Daoy (cell line): Measurements from ENCODE around the gene OOEP. TPM values are rescaled to one million over a fixed set of nuclear protein-coding genes. Genes with fewer than 3 reads are reported as not detected.

Source experiments
- DNase-seq: peaks from one replicate; pipeline ENCODE4 v3.0.0-alpha.2; 2015; ENCODE audit warnings: low read depth
- total RNA-seq: library from RNA; depleted of rRNA; stranded (reverse); fragments of >200 nt; shearing (Covaris generic); gene quantifications from 2 replicates; pipeline ENCODE4 v1.2.3, GENCODE V29; 2014; rRNA removed

Gene OOEP
- total RNA-seq, 1 experiment from 2014 or later = not detected

DNA sequence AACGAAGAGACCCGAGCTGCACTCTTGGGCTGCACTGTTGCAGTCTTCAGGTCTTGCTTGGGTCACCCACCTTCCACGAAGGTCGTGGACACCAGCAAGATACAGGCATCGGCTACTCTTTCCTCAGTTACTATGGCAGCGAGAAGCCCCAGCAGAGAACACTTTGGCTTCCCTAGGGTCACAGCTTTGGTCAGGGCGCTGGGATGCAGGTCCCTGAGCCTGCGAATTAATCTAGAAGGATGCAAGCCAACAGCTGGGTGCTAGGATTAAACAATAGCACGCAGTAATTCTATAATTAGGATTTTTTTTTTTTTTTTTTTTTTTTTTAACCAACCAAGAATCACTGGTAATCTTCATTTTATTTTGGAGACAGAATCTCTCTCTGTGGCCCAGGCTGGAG is 5.1 kb downstream of the OOEP start:
- no peak for DNase-seq

DNA sequence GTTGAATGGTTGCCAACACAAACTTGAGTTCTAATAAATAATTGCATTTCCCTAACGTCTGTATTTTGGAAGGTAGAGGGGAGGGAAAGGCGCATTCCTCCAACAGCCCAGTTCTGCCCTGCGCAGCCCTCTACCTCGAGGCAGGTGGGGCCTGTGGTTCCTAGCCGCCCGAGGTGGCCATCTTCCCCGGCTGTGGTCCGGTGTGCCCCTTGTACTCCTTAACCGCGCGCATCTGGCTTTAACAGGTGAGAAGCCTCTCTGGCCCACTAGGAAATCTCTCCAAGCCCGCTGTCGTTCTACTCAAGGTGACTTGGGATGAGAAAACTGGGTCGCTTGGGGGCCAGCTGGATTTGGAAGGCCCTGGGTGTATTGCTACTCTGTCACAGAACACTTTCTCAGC is 5.6 kb downstream of the OOEP start:
- DNase-seq = no peak

DNA sequence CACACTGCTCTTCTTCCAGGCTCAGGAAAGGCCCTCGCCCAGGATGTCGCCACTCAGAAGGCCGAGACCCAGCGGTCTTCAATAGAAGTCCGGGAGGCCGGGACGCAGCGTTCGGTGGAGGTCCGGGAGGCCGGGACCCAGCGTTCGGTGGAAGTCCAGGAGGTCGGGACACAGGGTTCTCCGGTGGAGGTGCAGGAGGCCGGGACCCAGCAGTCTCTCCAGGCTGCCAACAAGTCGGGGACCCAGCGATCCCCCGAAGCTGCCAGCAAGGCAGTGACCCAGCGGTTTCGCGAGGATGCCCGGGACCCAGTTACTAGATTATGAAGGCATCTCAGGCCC is 6.2 kb downstream of the OOEP start:
- no peak for DNase-seq

DNA sequence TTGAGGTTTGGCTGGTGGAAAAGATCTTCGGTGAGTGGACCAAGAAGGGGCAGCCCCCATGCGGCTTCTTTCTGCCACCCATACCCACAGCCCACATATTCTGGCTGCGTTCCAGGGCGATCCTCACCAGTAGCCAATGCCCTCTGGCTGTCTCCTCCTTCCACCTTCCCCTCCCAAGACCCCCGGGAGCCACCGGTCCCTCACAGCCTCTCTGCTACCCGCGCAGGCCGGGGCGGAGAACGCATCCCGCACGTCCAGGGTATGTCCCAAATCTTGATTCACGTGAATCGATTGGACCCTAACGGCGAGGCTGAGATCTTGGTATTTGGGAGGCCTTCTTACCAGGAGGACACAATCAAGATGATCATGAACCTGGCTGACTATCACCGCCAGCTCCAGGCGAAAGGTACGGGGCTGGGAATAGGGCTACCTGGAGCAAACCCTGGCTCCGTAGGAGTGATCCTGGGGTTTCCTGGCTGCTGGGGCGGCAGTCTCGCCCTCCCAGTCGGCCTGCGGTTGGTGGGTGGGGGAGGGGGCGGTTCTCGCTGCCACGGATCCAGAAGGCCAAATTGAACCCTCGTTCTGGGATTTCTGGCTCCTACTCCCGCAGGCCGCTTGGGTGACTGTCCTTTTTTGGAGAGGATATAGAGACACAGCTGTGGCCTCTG is 6.7 kb downstream of the OOEP start:
- no peak for DNase-seq

DNA sequence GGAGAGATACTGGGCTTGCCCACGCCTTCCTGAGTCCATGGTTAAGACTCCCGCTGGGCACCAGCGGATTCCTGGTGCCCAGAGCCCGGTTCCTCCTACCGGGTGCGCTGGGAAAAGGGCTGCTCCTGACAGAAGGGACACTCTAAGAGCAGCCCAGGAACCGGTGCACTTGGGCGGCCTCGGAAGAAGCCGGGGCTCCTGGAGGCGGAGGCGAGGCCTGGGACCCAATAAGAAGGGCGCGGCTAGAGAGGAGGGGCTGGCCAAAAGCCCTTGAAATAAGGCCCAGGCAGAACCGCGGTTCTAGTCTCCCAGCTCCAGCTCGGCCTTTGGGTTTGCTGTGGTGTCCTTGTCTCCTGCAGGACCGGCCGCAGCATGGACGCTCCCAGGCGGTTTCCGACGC is 7.3 kb downstream of the OOEP start, which contains the start of gene KHDC3L:
Gene KHDC3L, plus strand, starts transcription at position 301 of the 400 bp plus-strand sequence. Its CDS starts 72 bp downstream, at position 373.
- DNase-seq = no peak

DNA sequence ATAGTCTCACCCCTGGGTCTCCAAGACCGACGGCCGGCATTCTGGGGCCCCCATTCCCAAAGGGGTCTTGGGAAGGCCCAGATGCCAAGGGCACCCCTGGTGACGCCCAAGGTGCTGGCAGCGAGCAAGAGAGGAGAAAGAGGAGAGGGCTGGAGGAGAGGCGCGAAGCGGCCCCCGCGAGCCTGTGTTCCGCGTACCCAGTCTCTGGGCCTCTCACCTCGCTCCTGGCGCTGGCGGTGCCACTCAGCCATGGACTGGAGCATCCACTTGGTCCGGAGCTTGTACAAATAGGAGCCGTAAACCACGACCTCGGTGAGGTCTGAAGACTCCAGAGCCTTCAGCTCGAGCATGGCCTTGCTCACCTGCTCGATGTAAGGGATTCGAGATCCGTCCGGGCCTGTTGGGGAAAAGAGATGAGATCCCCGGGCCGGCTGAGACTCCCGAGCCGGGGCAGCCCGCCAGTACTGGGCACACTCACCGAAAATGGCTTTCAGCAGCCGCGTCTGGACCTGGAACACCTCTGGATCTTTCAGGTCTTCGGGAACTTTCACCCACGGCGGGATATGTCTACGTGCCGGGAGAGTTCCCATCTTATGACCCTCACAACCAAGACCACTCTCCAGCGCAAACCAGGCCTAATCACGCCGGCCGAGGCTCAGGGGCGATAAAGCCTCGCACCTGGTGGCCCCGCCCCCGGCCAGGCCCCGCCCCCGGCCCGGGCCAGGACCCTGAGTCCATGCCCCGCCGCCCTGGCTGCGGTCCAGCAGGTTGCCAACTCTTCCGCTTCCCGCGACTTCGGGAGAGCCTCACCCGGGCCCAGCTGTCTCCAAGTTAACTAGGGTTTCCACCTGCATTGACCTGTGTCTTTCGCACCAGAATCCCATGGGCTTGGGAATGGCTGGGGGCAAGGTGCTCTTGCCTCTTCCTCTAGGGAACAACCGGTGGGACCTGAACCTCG is 15.8 kb downstream of the OOEP start, which contains the start of gene DPPA5:
Gene DPPA5, minus strand, starts transcription at position 641 of the 958 bp plus-strand sequence. Its CDS starts 51 bp downstream, at position 590.
- no peak for DNase-seq

DNA sequence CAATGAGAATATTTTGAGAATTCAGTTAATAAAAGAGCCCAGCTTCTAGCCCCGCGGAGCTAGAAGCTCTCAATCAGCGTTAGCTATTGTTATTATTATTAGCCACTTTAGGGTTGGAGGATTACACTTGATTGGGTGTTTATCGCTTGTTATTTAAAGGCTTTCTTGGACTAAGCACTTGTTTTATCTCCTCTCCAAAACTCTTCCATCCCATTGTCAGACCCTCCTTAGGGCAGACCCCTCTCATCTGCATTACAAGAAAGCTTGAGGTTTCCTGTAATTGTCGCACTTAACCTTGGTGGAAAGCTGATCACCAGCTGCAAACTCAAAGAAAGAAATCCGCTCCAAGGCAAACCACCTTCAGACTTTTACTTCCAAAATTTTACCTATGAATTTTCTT is 20.4 kb downstream of the OOEP start:
- DNase-seq = no peak

DNA sequence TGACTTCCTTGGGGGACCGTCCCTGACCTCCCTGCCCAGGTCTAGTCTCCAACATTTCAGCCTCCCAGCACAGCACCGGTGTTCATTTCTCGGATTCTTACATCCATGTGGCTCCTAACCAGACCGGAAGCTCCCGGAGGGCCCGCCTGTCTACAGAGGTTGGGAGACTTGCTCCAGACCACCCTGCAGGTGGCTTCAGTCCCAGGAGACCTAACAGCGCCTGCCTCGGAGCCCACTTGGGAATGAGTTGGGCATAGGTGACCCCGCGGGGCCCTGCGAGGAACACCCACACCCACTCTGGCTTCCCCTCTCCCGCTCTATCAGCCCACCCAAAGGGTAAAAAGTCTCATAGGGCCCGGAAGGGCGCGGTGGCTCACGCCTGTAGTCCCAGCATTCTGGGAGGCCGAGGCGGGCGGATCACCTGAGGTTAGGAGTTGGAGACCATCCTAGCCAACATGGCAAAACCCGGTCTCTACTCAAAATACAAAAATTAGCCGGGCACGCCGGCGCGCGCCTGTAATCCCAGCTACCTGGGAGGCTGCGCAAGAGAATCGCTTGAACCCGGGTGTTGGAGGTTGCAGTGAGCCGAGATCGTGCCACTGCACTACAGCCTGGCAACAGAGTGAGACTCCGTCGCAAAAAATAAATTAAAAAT is 21.0 kb downstream of the OOEP start:
- no peak for DNase-seq

DNA sequence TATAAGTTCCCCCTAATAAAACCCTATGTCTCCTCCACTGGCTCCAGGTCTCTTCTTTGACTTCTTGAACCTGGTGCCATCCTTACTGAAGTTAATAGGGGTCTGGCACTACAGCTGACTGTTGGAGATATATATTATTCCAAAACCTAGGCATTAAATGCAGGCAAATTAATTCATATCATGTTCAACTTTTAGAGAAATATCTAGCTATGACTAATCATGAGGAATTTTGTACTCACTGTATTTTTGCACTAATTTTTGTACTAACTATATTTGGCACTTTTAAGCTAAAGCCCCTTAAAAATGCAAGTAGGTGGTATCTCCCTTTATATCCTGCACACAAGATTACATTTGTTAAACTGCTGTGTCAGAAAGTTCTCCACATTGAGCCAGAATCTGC is 26.5 kb downstream of the OOEP start:
- DNase-seq = no peak

DNA sequence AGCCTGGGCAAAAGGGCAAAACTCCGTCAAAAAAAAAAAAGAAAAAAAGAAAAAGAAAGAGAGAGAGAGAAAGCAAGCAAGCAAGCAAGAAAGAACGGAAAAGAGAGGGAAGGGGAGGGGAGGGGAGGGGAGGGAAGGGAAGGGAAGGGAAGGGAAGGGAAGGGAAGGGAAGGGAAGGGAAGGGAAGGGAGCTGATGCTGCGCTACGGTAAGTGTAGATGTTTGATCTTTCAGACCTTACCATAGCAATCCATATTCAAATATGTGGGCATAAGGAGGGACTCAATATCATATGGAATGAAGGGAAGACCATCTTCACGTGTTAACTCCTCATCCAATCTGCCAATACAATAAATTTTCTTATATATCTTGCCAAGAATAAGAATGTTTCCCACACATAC is 27.5 kb downstream of the OOEP start:
- no peak for DNase-seq

DNA sequence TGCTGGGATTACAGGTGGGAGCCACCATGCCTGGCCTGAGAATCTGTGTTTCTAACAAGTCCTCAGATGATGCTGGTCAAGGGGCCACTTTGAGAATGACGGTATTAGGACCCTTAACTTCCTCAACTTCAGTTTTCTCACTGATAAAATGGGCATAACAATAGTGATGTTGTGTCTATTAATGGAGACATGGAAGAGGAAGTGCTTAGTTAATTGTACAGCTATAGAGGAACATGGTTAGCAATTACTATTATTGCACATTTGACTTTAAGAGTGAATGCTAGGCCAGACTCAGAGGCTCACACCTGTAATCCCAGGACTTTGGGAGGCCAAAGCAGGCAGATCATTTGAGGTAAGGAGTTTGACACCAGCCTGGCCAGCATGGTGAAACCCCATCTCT is 28.4 kb downstream of the OOEP start:
- DNase-seq = no peak

DNA sequence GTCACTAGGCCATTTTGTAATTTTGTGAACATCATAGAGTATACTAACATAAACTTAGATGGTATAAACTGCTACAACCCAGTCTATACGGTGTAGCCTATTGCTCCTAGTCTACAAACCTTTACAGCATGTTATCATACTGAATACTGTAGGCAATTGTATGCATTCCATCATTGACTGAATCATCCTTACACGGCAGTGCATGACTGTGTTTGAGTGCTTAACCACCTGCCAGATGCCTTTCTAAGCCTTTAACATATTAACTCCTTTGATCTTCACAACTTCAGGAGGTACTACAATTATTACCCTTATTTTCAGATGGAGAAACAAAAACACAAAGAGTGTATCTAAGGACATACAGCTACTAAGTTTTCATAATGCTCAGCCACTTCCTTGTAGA is 29.6 kb downstream of the OOEP start:
- DNase-seq = no peak

DNA sequence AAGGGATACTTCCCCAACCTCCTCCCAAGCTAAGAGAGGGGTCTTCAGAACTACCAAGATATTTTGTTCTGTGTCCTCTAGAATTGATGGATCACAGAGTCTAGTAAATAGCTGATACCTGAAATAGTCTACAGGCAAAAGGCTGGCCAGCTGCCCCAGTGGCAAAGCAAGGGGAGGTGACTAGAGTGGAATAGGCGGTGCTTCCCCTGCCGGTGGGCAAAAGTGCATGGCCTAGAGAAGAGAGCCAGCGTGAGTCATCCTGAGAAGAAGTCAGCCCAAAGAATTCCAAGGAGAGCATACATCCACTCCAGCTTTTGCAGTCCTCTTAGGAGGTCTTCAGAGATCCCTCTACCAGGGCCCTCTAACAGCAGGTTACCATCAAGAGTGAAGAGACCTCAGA is 30.4 kb downstream of the OOEP start:
- DNase-seq = peak; percentile 49

DNA sequence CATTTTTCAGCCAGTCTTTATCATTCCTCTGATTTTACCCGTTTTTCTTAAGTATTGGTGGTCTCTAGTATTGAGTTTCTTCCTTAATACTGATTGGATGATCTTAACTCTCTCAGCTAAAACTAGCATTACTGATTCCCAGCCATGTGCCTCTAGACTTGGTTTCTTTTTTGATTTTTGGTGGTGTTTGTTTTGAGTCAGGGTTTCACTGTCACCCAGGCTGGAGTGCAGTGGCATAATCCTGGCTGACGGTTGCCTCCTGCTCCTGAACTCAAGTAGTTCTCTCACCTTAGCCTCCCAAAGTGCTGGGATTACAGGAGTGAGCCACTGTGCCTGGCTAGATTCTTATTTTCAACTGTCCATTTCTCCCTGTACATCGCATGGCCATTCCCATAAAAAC is 40.5 kb downstream of the OOEP start:
- DNase-seq = no peak

DNA sequence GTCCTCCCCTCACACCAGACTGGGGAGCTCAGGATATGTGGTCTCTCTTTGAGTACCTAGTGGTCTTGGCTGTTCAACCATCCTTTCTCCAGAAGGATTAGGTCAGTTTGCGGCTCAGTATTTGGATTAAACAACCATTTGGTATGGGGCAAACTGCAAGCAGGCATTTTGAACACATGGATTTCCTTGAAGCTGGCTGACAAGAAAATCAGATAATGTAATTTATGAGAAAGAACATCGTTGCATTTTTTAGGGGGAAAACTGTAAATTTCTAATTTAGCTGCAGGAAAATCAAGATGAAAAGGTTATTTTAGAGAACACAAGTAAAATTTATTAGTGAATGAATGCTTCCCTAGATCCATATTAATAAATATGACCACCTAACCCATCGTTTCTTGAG is 40.9 kb downstream of the OOEP start:
- no peak for DNase-seq

DNA sequence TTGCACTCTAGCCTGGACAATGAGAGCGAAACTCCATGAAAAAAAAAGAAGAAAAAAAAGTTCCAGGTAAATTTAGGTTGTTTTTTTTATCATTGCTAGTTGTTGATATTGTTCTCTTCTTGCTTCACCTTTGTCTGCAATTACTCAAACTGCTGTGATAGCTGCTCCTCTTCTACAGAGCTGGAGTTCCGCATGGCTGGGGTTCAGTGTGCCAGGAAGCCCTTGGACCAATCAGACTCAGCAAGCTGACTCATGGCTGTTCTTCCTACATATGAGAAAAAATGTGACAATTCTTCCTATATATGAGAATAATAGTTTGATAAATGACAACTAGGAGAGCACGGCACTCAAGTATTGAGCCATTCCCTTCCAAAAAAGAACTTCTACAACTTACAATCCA is 44.0 kb downstream of the OOEP start:
- DNase-seq = no peak

DNA sequence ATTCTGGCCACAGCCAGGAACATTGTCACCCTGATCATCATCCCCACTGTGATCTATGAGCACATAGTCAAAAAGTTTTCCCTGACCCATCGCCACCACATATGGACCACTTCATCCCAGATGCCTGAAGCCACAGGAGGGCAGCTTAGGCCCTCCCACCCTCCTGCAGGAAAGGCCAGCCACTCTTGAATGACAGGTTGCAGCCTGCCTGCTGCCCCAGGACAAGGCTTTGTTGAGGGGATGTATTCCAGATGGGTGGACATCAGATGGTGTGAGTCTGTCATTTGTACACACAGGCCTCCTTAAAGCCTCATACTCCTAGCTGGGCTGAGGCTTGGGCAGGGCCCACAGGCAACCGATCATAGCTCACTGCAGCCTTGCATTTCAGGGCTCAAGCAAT is 46.4 kb downstream of the OOEP start:
- DNase-seq = no peak

Other genes starting within 250 kb of the OOEP start
- 0.83 TPM in 1 of 2 replicates, not detected in the other for gene KHDC1L, start 144.4 kb downstream of the OOEP start, total RNA-seq
- gene KHDC1, start 106.7 kb downstream of the OOEP start, total RNA-seq = 5.8 and 6.2 TPM in 2 replicates
- gene DPPA5, start 15.6 kb downstream of the OOEP start, total RNA-seq = not detected in 2 replicates
- gene KHDC3L, start 7.2 kb downstream of the OOEP start, total RNA-seq = not detected in 2 replicates
- gene DDX43, start 24.9 kb upstream of the OOEP start, total RNA-seq = not detected in 2 replicates
- 37.3 and 46.2 TPM in 2 replicates for gene CGAS, start 82.4 kb upstream of the OOEP start, total RNA-seq
- gene MTO1, start 91.8 kb upstream of the OOEP start, total RNA-seq = 42.0 and 44.0 TPM in 2 replicates
- gene EEF1A1, start 151.1 kb upstream of the OOEP start, total RNA-seq = 13,896 and 16,278 TPM in 2 replicates